ENCODE data around the gene OTOG. TPM values are rescaled to one million over a fixed set of nuclear protein-coding genes. Genes with fewer than 3 reads are reported as not detected.

The OTOG gene
- total and polyA plus RNA-seq, 2 of the 8 experiments (the other 6 are each of a cell fraction or from before 2014, with no cell fraction given), result 0.41 to 1.5 TPM

DNA sequence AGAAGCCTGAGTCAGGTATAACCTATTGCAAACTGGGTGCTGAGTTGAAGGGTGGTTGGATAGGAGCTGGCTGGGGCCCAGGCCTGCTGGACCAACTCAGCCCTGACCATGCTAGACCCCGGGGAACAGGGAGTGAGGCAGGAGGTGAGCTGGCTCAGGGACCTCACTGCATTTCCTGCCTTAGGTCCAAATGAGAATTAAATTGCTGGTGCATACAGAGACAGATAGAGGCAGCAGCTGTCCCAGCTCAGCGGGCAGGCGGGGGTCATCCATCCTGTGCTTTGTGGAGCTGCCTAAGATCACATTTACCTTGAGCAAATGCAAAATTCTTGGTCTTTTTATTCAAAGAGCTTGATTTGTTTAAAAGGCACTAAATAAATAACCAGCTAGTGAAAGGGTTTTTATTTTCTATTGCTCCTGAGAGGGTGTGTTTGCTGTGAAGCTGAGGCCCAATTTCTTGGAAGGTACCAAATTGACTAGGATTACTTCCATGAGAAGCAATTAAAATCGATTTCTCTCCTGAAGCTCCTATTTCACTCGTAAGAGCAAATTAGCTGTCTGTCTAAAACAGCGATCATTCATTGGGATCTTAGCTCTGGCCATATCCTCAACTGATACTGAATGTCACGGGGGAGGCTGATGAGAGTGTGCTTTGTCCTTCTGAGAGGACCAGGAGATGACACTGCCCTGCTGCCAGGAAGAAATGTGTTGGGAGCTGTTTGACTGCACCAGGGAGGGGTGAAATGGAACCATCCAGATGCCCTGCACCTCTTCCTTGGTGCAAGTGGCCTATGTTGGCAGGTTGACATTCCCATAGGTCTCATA is 27.8 kb upstream of the OTOG start:
- Histone ChIP-seq H3K36me3 (ENCODE audit: control insufficient read depth in 2 of 4, insufficient read depth in 4 of 4, low read length in 3 of 4) (no peaks in the 10 kb centered on the region), H3K79me2 (ENCODE audit: control insufficient read depth in 1 of 2, insufficient read depth in 2 of 2, low read length in 2 of 2) (no peaks in the 10 kb centered on the region), H3K79me1 (ENCODE audit: low read depth, low read length) (no peaks in the 10 kb centered on the region), H3K4me2 (ENCODE audit: insufficient read depth in 1 of 2, low read depth in 2 of 2, low read length in 2 of 2) (0 out of 4 replicates have a peak overlapping the region, but pooled peaks have one; percentile 6 to 16), H3K9ac (replicated peaks in 1 of 4; ENCODE audit: extremely low read depth in 1 of 4, low read depth in 3 of 4, low read length in 3 of 4) (no peak overlapping the region), H2BK15ac (ENCODE audit: low read length) (no peak overlapping the region), H3K9me3 (ENCODE audit: insufficient read depth in 2 of 2, low read depth in 1 of 2, low read length in 1 of 2) (no peaks in the 10 kb centered on the region), H3K14ac (ENCODE audit: insufficient read length) (no peak overlapping the region), H2BK20ac (ENCODE audit: low read length) (peak overlapping the region; percentile 77; the same call in 1 of the 2 replicates), H3K27me3 (replicated peaks in 1 of 4; ENCODE audit: control insufficient read depth in 3 of 4, extremely low read depth in 1 of 4, insufficient read depth in 3 of 4, low read length in 3 of 4) (no peaks in the 10 kb centered on the region), H4K20me1 (replicated peaks in 1 of 2; ENCODE audit: control insufficient read depth in 1 of 2, insufficient read depth in 2 of 2, low read length in 2 of 2) (no peaks in the 10 kb centered on the region), H3K23ac (ENCODE audit: insufficient read length) (no peak overlapping the region), H2BK5ac (ENCODE audit: low read depth, low read length) (peak overlapping the region; percentile 63; the same call in 1 of the 2 replicates), H4K5ac (ENCODE audit: insufficient read length, low read depth, low read length) (no peak overlapping the region), H3K18ac (ENCODE audit: extremely low read depth, low read length) (peak overlapping the region; percentile 60; the same call in 1 of the 2 replicates), H4K91ac (replicated peaks; ENCODE audit: insufficient read length, low read length) (peak overlapping the region; percentile 61), H2AFZ (ENCODE audit: low read length) (no peak overlapping the region), H3K23me2 (ENCODE audit: low read depth, low read length) (no peaks in the 10 kb centered on the region), H3K4me3 (ENCODE audit: extremely low read depth in 1 of 4, insufficient read depth in 2 of 4, low read depth in 3 of 4, low read length in 4 of 4) (no peak overlapping the region), H3K4ac (replicated peaks; ENCODE audit: insufficient read length, low read depth, low read length) (no peak overlapping the region), H2AK5ac (ENCODE audit: low read depth, low read length) (no peak overlapping the region), H3K4me1 (replicated peaks in 1 of 4; ENCODE audit: control insufficient read depth in 3 of 4, insufficient read depth in 4 of 4, low read length in 3 of 4) (peaks cover 0 to 6% (median 3%) of the 10 kb centered on the region in 4 experiments; a peak in 6 of 7 replicates), H2BK12ac (ENCODE audit: low read depth, low read length) (no peak overlapping the region), H3K56ac (replicated peaks; ENCODE audit: insufficient read length, low read depth, low read length) (no peak overlapping the region), H2BK120ac (replicated peaks; ENCODE audit: low read depth, low read length) (no peak overlapping the region), H3K27ac (ENCODE audit: low read depth, low read length) (no peak overlapping the region), H4K8ac (ENCODE audit: extremely low read depth, insufficient read depth, low read length) (no peak overlapping the region; the same call in 1 of the 2 replicates)
- WGBS, 2 experiments (ENCODE audit: extremely low coverage in 1 of 2, insufficient coverage in 1 of 2, insufficient read length in 1 of 2, insufficient replicate concordance in 2 of 2, low coverage in 1 of 2, low lambda C conversion rate in 2 of 2, missing lambda C conversion rate in 1 of 2), result 85% methylated on average over 7 of the region's 7 CpGs; no CpG with 5 or more reads in 1 of the 2 experiments
- no peak for DNase-seq (ENCODE audit: low read depth in 1 of 2, low spot score in 2 of 2)
- ChIA-PET POLR2A (ENCODE audit: partially characterized antibody) (interaction anchor here (1.0 kb wide), 1 partner anchor 8 kb away, joined by 3 read pairs; no protein-coding TSS in a partner anchor), CTCF (ENCODE audit: partially characterized antibody) (interaction anchor here (0.5 to 44.8 kb wide), 13 partner anchors 3 to 576 kb away, joined by 3 to 1414 read pairs (median 4); partner anchors contain the start of genes KCNJ11 and OTOG)
- FAIRE-seq, result no peak
- TF ChIP-seq RAD21 (IDR thresholded peaks at IDR 0.05 in 1 of 2, conservative IDR thresholded peaks at IDR 0.05 in 1 of 2; ENCODE audit: low read depth in 2 of 2, low read length in 2 of 2) (no peak), RBBP5 (IDR thresholded peaks at IDR 0.05; ENCODE audit: borderline replicate concordance, low read depth, low read length) (no peak), GABPA (IDR thresholded peaks at IDR 0.05; ENCODE audit: borderline replicate concordance, insufficient read depth, low read length) (no peak), GTF2F1 (IDR thresholded peaks at IDR 0.05; ENCODE audit: borderline replicate concordance, low read depth, low read length) (no peak), EGR1 (IDR thresholded peaks at IDR 0.05; ENCODE audit: borderline replicate concordance, low read depth, low read length) (no peak), FOSL1 (IDR thresholded peaks at IDR 0.05; ENCODE audit: insufficient read depth, low read depth, low read length) (no peak), TCF12 (IDR thresholded peaks at IDR 0.05; ENCODE audit: low read depth, low read length) (no peak), TAF1 (IDR thresholded peaks at IDR 0.05; ENCODE audit: low read depth, low read length) (no peak), CREB1 (IDR thresholded peaks at IDR 0.05) (no peak), CBX5 (IDR thresholded peaks at IDR 0.05; ENCODE audit: low read depth, low read length) (no peak), PHF8 (conservative IDR thresholded peaks at IDR 0.05; ENCODE audit: low read depth, low read length) (no peak), SRF (IDR thresholded peaks at IDR 0.05; ENCODE audit: low read depth, low read length) (no peak)
